ENCODE data around the gene PNPLA2.

PNPLA2 gene

DNA sequence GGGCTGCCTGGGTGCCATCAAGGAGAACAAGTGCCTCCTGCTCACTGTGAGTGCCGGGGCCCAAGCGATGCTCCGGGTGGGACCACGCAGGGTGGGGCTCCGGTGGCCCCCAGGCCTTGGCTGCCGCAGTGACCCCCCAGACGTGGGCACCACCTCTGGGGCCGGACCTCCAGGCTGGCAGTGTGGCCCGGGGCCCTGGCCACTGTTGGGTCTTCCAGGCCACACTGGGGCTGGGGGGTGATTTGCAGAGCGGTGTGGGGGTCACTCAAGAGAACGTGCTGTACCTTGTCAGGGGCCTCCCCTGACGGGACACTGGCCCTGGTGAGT lies 43.9 kb downstream of the PNPLA2 start:
- no peak for DNase-seq

DNA sequence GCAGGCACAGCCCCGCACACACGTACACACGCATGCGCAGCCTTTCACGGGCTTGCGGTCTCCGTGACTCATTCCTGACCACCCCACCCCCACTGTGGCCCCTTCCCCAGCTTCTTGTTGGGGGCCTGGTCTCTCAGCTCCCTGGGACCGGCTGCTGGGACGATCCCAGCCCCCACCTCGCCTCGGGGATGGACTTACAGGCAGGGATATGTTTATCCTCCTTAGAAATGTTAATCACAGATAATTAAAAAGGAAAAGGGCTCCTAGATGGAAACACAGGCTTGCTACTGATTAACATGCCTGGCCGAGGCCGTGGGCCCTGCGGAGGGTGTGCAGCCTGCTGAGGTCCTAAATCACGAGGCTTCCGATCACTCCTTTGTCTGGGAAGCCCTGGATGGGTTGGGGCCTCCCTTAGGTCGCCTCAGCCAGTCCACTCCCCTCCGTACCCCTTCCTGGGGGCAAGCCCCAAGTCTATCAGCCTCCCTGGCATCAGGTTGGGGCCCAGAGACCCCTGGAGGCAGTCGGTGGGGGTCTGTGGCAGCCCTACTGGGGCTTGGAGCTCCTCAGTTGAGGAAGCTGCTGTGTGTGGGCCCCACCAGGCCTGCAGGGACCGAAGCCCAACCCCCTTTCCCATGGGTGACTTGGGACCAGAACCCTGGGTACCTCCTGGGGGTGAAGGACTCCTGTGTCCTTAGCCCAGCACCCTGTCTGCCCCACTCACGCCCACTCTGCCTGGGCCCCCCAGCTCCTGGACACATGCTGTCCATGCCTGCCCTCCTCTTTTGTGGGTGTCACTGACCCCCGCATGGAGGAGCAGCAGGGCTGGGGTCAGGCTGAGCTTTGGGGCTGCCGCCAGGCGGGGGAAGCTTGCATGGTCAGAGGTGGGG lies 44.6 kb downstream of the PNPLA2 start:
- DNase-seq: no peak

GRCh38 chr11:863910-864827 lies 45.5 kb downstream of the PNPLA2 start:
- no peak for DNase-seq

DNA sequence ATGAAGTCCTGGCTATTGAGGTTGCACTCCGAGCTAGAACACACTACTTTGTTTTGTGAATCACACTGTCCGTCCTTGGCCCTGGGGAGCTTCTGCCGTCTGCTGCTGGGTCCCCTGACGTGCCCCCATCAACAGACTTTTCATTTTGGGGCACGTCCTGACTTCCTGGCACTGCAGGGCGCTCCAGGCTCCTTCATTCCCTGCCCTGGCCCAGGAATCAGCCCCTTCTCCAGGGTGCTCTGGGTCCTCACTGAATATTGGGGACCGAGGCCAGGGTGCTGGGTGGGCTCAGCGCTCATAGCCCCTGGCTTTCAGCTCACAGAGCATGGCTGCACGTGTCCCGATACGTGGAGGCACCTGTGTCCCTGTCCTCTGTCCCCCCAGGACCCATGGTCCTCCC lies 46.2 kb downstream of the PNPLA2 start:
- DNase-seq: no peak

GRCh38 chr11:865462-866430 lies 47.0 kb downstream of the PNPLA2 start:
- no peak for DNase-seq

DNA sequence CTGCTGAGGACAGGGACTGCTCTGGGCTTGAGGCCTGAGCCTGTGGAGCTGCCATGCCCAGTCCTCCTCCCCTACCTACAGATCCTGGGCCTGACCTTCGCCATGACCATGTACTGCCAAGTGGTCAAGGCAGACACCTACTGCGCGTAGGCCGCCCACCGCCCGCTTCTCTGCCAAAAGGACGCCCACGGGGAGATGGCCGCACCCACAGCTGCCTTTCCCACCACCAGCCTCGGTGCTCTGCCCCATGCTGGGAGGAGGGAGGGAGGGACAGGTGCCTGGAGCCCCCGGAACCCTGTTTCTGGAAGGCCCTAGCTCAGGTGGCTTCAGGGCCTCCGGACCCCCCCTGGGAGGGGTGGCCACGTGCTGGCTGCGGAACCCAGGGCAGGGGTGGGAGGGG lies 47.8 kb downstream of the PNPLA2 start:
- DNase-seq: no peak

DNA sequence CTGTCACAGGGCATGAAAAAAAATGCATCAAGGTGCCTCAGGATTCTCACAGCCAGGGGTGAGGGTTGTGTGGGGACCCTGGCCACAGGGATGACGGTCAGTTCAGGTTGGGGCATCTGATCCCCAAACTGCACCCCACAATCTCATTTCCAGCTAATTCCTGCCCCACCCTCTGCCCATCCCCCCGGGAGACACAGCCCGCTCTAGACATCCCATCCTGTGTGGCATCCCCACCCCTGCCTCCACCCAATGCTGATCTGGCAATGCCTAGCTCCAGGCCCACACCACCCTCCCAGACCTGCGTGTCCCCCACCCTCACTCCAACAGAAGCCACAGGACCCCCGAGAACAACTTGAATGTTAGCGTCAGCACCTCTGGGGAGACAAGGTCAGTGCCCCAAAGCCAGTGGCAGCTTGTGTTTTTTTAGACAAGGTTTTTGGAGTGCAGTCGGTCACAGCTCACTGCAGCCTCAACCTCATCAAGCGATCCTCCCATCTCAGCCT lies 49.2 kb downstream of the PNPLA2 start:
- DNase-seq: no peak

GRCh38 chr11:868394-868793 lies 49.7 kb downstream of the PNPLA2 start:
- DNase-seq: no peak

DNA sequence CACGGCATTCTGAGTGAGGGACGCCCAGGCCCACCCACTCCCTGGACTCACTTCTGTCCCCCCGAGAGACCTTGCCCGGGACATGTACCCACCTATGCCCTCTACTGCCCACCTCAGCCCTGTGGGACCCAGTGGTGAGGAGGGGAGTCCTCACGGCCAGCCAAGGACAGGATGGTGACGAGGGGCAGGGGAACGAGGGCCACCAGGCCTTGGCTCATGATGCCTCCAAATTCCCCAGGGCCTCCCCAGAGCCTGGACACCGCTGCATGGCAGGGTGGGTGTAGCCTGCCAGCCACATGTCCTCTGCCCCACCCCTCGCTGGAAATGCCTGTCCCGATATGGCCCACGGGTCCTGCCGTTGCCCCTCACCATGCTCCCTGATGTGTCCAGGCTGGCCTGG lies 50.1 kb downstream of the PNPLA2 start:
- DNase-seq: no peak

- no peak for DNase-seq
These were observed 50.8 kb downstream of the PNPLA2 start for GRCh38 chr11:869399-870126.

- no peak for DNase-seq
These were observed 51.4 kb downstream of the PNPLA2 start for GRCh38 chr11:870127-870413.

- no peak for DNase-seq
These were observed 51.7 kb downstream of the PNPLA2 start for GRCh38 chr11:870418-870817.

DNA sequence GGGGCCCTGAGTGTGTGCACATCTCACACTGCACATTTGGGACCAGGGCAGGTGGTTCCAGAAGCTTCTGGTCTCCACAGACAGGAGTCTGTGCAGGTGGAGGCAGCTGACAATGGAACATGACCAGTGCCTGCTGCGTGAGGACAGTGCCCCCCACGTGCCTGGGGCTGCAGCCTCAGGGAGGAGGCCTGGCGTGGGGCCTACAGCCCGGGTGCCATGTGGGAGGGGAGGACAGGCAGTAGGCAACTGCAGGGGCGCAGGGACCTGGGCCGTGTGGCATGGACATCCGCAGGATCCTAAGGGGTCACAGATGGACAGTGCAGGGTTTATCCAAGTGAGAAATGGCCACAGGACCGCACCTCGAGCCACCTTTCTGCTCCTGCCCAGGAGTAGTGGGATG lies 52.8 kb downstream of the PNPLA2 start:
- no peak for DNase-seq

DNA sequence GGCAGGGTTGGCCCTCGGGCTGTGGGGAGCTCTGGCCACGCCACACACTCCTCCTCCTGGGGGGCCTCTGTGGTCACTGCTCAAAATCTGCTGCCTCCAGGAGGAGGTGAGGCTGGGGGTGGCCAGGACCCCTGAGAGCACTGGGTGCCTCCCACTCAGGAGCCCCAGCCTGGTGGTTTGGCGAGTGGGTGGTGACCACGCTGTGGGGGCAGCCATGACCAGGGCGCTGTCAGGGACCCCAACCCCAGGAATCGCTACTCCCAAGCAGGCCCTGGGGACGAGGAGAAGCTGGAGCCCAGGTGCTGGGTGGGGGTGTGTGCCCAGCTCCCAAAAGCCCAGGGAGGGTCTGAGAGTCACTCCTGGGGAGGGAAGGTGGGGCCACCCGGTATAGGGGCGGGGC lies 54.1 kb downstream of the PNPLA2 start:
- DNase-seq: no peak

DNA sequence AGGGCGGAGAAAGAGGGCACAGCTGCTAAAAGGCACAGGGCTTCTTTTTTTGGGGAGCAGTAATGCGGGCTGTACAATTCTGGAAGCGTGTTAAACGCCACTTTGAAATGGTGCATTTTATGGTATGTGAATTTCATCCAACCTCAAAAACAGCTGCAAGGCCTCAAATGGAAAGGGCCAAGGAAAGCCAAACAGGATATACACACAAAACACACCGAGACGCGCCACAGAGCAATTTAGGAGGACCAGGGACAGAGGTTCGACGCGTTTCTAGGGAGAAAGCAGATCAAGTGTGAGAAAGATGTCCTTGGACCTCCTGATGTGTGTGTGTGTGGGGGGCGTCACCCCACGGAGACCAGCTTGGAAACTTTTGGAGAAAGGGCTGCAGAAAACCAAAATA lies 55.0 kb downstream of the PNPLA2 start:
- DNase-seq: no peak
